WTC11 (cell line): ENCODE results near the gene RIN3. TPM values are rescaled to one million over a fixed set of nuclear protein-coding genes. Genes with fewer than 3 reads are reported as not detected.

Experiments used
- ATAC-seq: fragments of 200-7000 bp; cut with Tn5 transposase; 2 replicates; pipeline ENCODE4 v1.10.0; 2021; ENCODE audit warnings: mild to moderate bottlenecking, moderate library complexity
- CTCF ChIA-PET: fragments of 300-600 bp; sonication (Branson Sonifier 250); formaldehyde crosslinking; loops from one replicate; lab custom pipeline; 2021; ENCODE audit warnings: antibody characterized with exemption; lab: Charles Lee
- POLR2A ChIA-PET: fragments of 350-600 bp; sonication (Branson Sonifier 250); formaldehyde crosslinking; loops from one replicate; lab custom pipeline; 2021; ENCODE audit warnings: antibody characterized with exemption; lab: Charles Lee
- DNase-seq: peaks from one replicate; pipeline ENCODE4 v3.0.0; 2021; ENCODE audit warnings: low spot score
- H3K27ac Mint-ChIP-seq: 2 replicates; pipeline ENCODE4 v1.8.0; 2021; ENCODE audit warnings: mixed read lengths
- H3K27me3 Mint-ChIP-seq: 2 replicates; pipeline ENCODE4 v1.8.0; 2021; ENCODE audit warnings: low read depth, mild to moderate bottlenecking, moderate library complexity, mixed read lengths
- H3K36me3 Mint-ChIP-seq: 2 replicates; pipeline ENCODE4 v1.8.0; 2021; ENCODE audit warnings: mixed read lengths
- H3K4me1 Mint-ChIP-seq: 2 replicates; pipeline ENCODE4 v1.8.0; 2022; ENCODE audit warnings: mixed read lengths
- H3K4me3 Mint-ChIP-seq: 2 replicates; pipeline ENCODE4 v1.8.0; 2021; ENCODE audit warnings: mild to moderate bottlenecking, moderate library complexity, mixed read lengths
- H3K9me3 Mint-ChIP-seq: 2 replicates; pipeline ENCODE4 v1.8.0; 2021; ENCODE audit warnings: mixed read lengths
- AR ChIP-seq: fragments of 250-450 bp; sonication (Bioruptor Pico); IDR thresholded peaks from 2 replicates; pipeline ENCODE4 v1.9.0; 2021; ENCODE audit warnings: mild to moderate bottlenecking
- ATF1 ChIP-seq: sonication (generic); formaldehyde crosslinking; IDR thresholded peaks from 2 replicates; pipeline ENCODE4 v1.8.1; 2023; ENCODE audit warnings: mild to moderate bottlenecking, moderate library complexity, missing genetic modification reagents
- CREM ChIP-seq: sonication (generic); formaldehyde crosslinking; IDR thresholded peaks from 2 replicates; pipeline ENCODE4 v1.8.1; 2022; ENCODE audit warnings: mild to moderate bottlenecking, missing genetic modification reagents, moderate library complexity
- ELF4 ChIP-seq: sonication (generic); formaldehyde crosslinking; IDR thresholded peaks from 2 replicates; pipeline ENCODE4 v1.8.1; 2022; ENCODE audit warnings: low read depth, mild to moderate bottlenecking, moderate library complexity, missing genetic modification reagents
- NFATC4 ChIP-seq: fragments of 250-450 bp; sonication (Bioruptor Pico); IDR thresholded peaks from 2 replicates; pipeline ENCODE4 v1.9.0; 2021; ENCODE audit warnings: mild to moderate bottlenecking
- NFE2L1 ChIP-seq: sonication (generic); formaldehyde crosslinking; IDR thresholded peaks from 2 replicates; pipeline ENCODE4 v1.8.1; 2023; ENCODE audit warnings: missing genetic modification reagents
- OVOL2 ChIP-seq: fragments of 250-450 bp; sonication (Bioruptor Pico); IDR thresholded peaks from 2 replicates; pipeline ENCODE4 v1.9.0; 2021; ENCODE audit warnings: mild to moderate bottlenecking, borderline replicate concordance
- PRDM15 ChIP-seq: sonication (generic); formaldehyde crosslinking; IDR thresholded peaks from 2 replicates; pipeline ENCODE4 v1.8.0; 2022; ENCODE audit warnings: missing genetic modification reagents
- PRRX2 ChIP-seq: fragments of 250-450 bp; sonication (Bioruptor Pico); IDR thresholded peaks from 2 replicates; pipeline ENCODE4 v1.8.0; 2021; ENCODE audit warnings: mild to moderate bottlenecking
- SMAD4 ChIP-seq: sonication (generic); formaldehyde crosslinking; IDR thresholded peaks from 2 replicates; pipeline ENCODE4 v1.8.0; 2022; ENCODE audit warnings: mild to moderate bottlenecking, missing genetic modification reagents
- SOX15 ChIP-seq: fragments of 250-450 bp; sonication (Bioruptor Pico); IDR thresholded peaks from 2 replicates; pipeline ENCODE4 v1.9.0; 2021; ENCODE audit warnings: mild to moderate bottlenecking
- TCF7 ChIP-seq: sonication (generic); formaldehyde crosslinking; IDR thresholded peaks from 2 replicates; pipeline ENCODE4 v1.8.0; 2022; ENCODE audit warnings: mild to moderate bottlenecking, low read depth, missing genetic modification reagents, moderate library complexity
- ZBTB21 ChIP-seq: sonication (generic); formaldehyde crosslinking; IDR thresholded peaks from 2 replicates; pipeline ENCODE4 v1.8.1; 2023; ENCODE audit warnings: mild to moderate bottlenecking, missing genetic modification reagents, borderline replicate concordance
- ZNF671 ChIP-seq: fragments of 250-450 bp; sonication (Bioruptor Pico); IDR thresholded peaks from 2 replicates; pipeline ENCODE4 v1.8.0; 2021; ENCODE audit warnings: mild to moderate bottlenecking
- total RNA-seq: library from RNA; stranded (reverse); gene quantifications from 3 replicates; pipeline ENCODE4 v1.2.3, GENCODE V29; 2021
- TF ChIP-seq, protein P1 (sequence below): fragments of 250-450 bp; sonication (Bioruptor Pico); IDR thresholded peaks from 2 replicates; pipeline ENCODE4 v1.9.0; 2021; ENCODE audit warnings: mild to moderate bottlenecking, borderline replicate concordance
- TF ChIP-seq, protein P2 (sequence below): sonication (generic); formaldehyde crosslinking; IDR thresholded peaks from 2 replicates; pipeline ENCODE4 v1.8.1; 2023; ENCODE audit warnings: mild to moderate bottlenecking, missing genetic modification reagents
- TF ChIP-seq, protein P3 (sequence below): sonication (generic); formaldehyde crosslinking; IDR thresholded peaks from 2 replicates; pipeline ENCODE4 v1.8.1; 2022; ENCODE audit warnings: low read depth, missing genetic modification reagents, borderline replicate concordance

Gene RIN3
- total RNA-seq, 1 experiment from 2014 or later = 3.3 TPM

GRCh38 chr14:92645841-92646478, 132.4 kb downstream of the RIN3 start:
- CTCF ChIA-PET = no interaction called here
- no peak overlapping the region for H3K27ac Mint-ChIP-seq
- ATAC-seq = no peak

DNA sequence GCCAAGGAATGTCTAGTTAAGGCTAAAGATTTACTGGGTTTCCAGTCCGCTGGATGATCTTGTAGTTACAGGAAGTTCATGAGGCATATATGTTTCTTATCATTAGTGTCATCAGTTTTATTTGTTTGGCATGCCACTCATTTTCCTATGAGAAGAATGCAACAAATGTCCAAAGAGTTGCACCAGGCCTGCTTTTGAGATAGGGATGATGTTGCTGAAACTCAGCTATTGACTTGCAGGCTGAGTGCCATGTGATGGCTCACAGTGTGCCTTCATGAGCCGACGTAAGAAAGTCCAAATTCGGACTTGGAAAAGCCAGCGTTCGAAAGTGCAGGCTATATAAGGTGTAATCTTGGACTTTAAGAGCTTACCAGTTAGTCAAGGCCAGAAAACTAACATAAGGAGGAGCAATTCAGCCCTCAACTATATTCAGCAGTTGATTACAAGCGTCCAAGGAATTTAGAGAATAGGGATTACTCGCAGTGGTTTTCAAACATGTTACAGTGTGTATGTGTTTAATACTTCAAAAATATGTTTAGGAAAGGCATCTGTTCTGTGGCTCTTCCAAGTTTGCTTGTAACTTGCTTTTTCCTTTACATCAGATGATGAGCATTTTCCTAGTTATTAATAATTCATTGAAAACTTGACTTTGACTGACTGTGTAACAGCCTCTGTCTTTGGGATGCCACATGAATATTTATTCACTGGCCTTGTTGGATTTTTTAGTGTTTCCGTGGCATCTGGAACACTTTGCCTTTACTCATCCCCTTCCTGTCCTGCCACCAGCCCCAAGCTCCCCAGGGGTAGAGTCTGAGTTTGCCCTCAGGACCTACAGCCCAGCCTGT, 133.6 kb downstream of the RIN3 start:
- Mint-ChIP-seq H3K4me1 (no peaks in the 10 kb centered on the region), H3K36me3 (peaks cover 3% of the 10 kb centered on the region; the same call in 1 of the 2 replicates), H3K4me3 (no peak overlapping the region), H3K27me3 (no peaks in the 10 kb centered on the region), H3K9me3 (peaks cover 11% of the 10 kb centered on the region), H3K27ac (no peak overlapping the region)
- ChIA-PET POLR2A (no interaction called here), CTCF (interaction anchor here (0.8 kb wide), 1 partner anchor 34 kb away, joined by 3 read pairs; no protein-coding TSS in a partner anchor)
- DNase-seq = no peak
- ATAC-seq = no peak
- TF ChIP-seq CREM = no peak
- TF ChIP-seq SOX15 (CRISPR knock-in tag) = no peak
- no peak for TF ChIP-seq TCF7 (CRISPR knock-in tag)
- TF ChIP-seq OVOL2 = no peak
- TF ChIP-seq AR = no peak
- TF ChIP-seq, protein P1, sequence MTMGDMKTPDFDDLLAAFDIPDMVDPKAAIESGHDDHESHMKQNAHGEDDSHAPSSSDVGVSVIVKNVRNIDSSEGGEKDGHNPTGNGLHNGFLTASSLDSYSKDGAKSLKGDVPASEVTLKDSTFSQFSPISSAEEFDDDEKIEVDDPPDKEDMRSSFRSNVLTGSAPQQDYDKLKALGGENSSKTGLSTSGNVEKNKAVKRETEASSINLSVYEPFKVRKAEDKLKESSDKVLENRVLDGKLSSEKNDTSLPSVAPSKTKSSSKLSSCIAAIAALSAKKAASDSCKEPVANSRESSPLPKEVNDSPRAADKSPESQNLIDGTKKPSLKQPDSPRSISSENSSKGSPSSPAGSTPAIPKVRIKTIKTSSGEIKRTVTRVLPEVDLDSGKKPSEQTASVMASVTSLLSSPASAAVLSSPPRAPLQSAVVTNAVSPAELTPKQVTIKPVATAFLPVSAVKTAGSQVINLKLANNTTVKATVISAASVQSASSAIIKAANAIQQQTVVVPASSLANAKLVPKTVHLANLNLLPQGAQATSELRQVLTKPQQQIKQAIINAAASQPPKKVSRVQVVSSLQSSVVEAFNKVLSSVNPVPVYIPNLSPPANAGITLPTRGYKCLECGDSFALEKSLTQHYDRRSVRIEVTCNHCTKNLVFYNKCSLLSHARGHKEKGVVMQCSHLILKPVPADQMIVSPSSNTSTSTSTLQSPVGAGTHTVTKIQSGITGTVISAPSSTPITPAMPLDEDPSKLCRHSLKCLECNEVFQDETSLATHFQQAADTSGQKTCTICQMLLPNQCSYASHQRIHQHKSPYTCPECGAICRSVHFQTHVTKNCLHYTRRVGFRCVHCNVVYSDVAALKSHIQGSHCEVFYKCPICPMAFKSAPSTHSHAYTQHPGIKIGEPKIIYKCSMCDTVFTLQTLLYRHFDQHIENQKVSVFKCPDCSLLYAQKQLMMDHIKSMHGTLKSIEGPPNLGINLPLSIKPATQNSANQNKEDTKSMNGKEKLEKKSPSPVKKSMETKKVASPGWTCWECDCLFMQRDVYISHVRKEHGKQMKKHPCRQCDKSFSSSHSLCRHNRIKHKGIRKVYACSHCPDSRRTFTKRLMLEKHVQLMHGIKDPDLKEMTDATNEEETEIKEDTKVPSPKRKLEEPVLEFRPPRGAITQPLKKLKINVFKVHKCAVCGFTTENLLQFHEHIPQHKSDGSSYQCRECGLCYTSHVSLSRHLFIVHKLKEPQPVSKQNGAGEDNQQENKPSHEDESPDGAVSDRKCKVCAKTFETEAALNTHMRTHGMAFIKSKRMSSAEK (CRISPR knock-in tag) = no peak

More at GRCh38 chr14:92645841-92646478, 132.4 kb downstream of the RIN3 start:
- H3K4me3 Mint-ChIP-seq = no peak overlapping the region
- H3K27me3 Mint-ChIP-seq = no peaks in the 10 kb centered on the region
- POLR2A ChIA-PET = no interaction called here
- H3K4me1 Mint-ChIP-seq = no peaks in the 10 kb centered on the region
- no peak for TF ChIP-seq PRRX2
- no peak for TF ChIP-seq NFATC4 (CRISPR knock-in tag)
- no peak for TF ChIP-seq NFE2L1 (CRISPR knock-in tag)
- TF ChIP-seq ELF4 (CRISPR knock-in tag) = no peak
- no peak for TF ChIP-seq ZBTB21 (CRISPR knock-in tag)
- no peak for TF ChIP-seq SMAD4
- TF ChIP-seq TCF7 (CRISPR knock-in tag) = no peak
- TF ChIP-seq ATF1 (CRISPR knock-in tag) = no peak
- no peak for TF ChIP-seq ZNF671 (CRISPR knock-in tag)
- TF ChIP-seq PRDM15 (CRISPR knock-in tag) = no peak
- TF ChIP-seq, protein P2, sequence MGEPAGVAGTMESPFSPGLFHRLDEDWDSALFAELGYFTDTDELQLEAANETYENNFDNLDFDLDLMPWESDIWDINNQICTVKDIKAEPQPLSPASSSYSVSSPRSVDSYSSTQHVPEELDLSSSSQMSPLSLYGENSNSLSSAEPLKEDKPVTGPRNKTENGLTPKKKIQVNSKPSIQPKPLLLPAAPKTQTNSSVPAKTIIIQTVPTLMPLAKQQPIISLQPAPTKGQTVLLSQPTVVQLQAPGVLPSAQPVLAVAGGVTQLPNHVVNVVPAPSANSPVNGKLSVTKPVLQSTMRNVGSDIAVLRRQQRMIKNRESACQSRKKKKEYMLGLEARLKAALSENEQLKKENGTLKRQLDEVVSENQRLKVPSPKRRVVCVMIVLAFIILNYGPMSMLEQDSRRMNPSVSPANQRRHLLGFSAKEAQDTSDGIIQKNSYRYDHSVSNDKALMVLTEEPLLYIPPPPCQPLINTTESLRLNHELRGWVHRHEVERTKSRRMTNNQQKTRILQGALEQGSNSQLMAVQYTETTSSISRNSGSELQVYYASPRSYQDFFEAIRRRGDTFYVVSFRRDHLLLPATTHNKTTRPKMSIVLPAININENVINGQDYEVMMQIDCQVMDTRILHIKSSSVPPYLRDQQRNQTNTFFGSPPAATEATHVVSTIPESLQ (CRISPR knock-in tag) = no peak
- TF ChIP-seq, protein P3, sequence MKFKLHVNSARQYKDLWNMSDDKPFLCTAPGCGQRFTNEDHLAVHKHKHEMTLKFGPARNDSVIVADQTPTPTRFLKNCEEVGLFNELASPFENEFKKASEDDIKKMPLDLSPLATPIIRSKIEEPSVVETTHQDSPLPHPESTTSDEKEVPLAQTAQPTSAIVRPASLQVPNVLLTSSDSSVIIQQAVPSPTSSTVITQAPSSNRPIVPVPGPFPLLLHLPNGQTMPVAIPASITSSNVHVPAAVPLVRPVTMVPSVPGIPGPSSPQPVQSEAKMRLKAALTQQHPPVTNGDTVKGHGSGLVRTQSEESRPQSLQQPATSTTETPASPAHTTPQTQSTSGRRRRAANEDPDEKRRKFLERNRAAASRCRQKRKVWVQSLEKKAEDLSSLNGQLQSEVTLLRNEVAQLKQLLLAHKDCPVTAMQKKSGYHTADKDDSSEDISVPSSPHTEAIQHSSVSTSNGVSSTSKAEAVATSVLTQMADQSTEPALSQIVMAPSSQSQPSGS (CRISPR knock-in tag) = no peak
- no peak for DNase-seq
- peaks cover 11% of the 10 kb centered on the region for H3K9me3 Mint-ChIP-seq
- H3K36me3 Mint-ChIP-seq = peaks cover 3% of the 10 kb centered on the region; the same call in 1 of the 2 replicates
